OCI-LY3 (cell line): Measurements from ENCODE around the gene SMYD3.

ENCODE experiments used
- EZH2phosphoT487 ChIP-seq: fragments of 200-600 bp; shearing (Covaris generic); IDR thresholded peaks from 2 replicates; pipeline ENCODE4 v1.6.1; 2018; ENCODE audit warnings: antibody characterized with exemption, mixed run types, low read depth
- TF ChIP-seq, protein P1 (sequence below): fragments of 200-600, 300-600 bp; sonication (generic); IDR thresholded peaks from 2 replicates; pipeline ENCODE4 v1.5.1; 2014; ENCODE audit warnings: antibody characterized with exemption, low read length, low read depth

DNA sequence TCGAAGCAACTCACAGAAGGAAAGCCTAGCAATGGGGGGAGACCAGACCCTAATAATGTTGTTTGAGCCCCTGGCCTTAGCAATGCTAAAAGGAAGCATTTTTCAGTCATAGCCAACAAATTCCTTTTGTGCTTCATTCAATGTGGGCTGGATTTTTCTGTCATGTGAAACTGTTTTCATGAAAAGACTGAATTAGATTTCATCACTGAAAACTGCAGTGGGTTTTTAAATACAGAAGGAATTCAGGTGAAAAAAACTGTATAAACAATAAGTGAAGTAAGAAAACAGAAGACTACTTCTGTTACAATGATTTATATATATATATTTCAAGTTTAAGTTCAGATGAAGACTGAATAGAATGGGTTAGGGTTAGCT is 204.8 kb downstream of the SMYD3 start:
- no peak for TF ChIP-seq EZH2phosphoT487
- TF ChIP-seq, protein P1, sequence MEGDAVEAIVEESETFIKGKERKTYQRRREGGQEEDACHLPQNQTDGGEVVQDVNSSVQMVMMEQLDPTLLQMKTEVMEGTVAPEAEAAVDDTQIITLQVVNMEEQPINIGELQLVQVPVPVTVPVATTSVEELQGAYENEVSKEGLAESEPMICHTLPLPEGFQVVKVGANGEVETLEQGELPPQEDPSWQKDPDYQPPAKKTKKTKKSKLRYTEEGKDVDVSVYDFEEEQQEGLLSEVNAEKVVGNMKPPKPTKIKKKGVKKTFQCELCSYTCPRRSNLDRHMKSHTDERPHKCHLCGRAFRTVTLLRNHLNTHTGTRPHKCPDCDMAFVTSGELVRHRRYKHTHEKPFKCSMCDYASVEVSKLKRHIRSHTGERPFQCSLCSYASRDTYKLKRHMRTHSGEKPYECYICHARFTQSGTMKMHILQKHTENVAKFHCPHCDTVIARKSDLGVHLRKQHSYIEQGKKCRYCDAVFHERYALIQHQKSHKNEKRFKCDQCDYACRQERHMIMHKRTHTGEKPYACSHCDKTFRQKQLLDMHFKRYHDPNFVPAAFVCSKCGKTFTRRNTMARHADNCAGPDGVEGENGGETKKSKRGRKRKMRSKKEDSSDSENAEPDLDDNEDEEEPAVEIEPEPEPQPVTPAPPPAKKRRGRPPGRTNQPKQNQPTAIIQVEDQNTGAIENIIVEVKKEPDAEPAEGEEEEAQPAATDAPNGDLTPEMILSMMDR, result no peak
